ENCODE measurements around the gene MTMR1. TPM values are rescaled to one million over a fixed set of nuclear protein-coding genes. Genes with fewer than 3 reads are reported as not detected.

Gene MTMR1
- total and polyA plus RNA-seq, 9 donors = 7.9 to 22.7 (median 18.1) TPM

- H3K27ac ChIP-seq = no peak overlapping the region
- intact Hi-C loops (cut with DNase I) = no loop called here
- no peaks in the 10 kb centered on the region for H3K36me3 ChIP-seq
- no peak for TF ChIP-seq EP300 (IDR thresholded peaks at IDR 0.05)
- no peak for TF ChIP-seq POLR2A (IDR thresholded peaks at IDR 0.05)
- TF ChIP-seq CTCF (IDR thresholded peaks at IDR 0.05) = no peak
- no peaks in the 10 kb centered on the region for H3K9me3 ChIP-seq
- no peak overlapping the region for H3K4me3 ChIP-seq
- DNase-seq = no peak
- 57 to 58% (median 58%) methylated on average over 3 of the region's 3 CpGs for WGBS, 3 donors
- no peaks in the 10 kb centered on the region for H3K27me3 ChIP-seq
- H3K4me1 ChIP-seq (ENCODE audit: insufficient read depth) = no peaks in the 10 kb centered on the region
Observed at GRCh38 chrX:150731795-150732194, 38.6 kb downstream of the MTMR1 start.

GRCh38 chrX:150736475-150736874 is 43.3 kb downstream of the MTMR1 start:
- no peak for DNase-seq
- H3K9me3 ChIP-seq = no peaks in the 10 kb centered on the region
- H3K4me1 ChIP-seq (ENCODE audit: insufficient read depth) = no peaks in the 10 kb centered on the region
- H3K27ac ChIP-seq = no peak overlapping the region
- TF ChIP-seq POLR2A (IDR thresholded peaks at IDR 0.05) = no peak
- TF ChIP-seq EP300 (IDR thresholded peaks at IDR 0.05) = no peak
- TF ChIP-seq CTCF (IDR thresholded peaks at IDR 0.05) = no peak
- WGBS, 3 donors = 79 to 87% (median 84%) methylated on average over 9 of the region's 9 CpGs
- H3K36me3 ChIP-seq = no peaks in the 10 kb centered on the region
- no peaks in the 10 kb centered on the region for H3K27me3 ChIP-seq
- no peak overlapping the region for H3K4me3 ChIP-seq
- intact Hi-C loops (cut with DNase I) = no loop called here

GRCh38 chrX:150752124-150752523 is 58.9 kb downstream of the MTMR1 start:
- no peaks in the 10 kb centered on the region for H3K4me1 ChIP-seq (ENCODE audit: insufficient read depth)
- no peaks in the 10 kb centered on the region for H3K36me3 ChIP-seq
- WGBS, 3 donors = 58 to 66% (median 63%) methylated on average over 3 of the region's 3 CpGs
- TF ChIP-seq EP300 (IDR thresholded peaks at IDR 0.05) (no peak), CTCF (IDR thresholded peaks at IDR 0.05) (no peak)
- H3K27ac ChIP-seq = no peak overlapping the region
- H3K4me3 ChIP-seq = no peak overlapping the region
- intact Hi-C loops (cut with DNase I) = no loop called here
- no peaks in the 10 kb centered on the region for H3K9me3 ChIP-seq
- DNase-seq = no peak
- no peaks in the 10 kb centered on the region for H3K27me3 ChIP-seq

GRCh38 chrX:150753357-150753756 is 60.2 kb downstream of the MTMR1 start:
- H3K9me3 ChIP-seq = no peaks in the 10 kb centered on the region
- WGBS, 3 donors = 66 to 75% (median 68%) methylated on average over 4 of the region's 4 CpGs
- intact Hi-C loops (cut with DNase I) = no loop called here

More at GRCh38 chrX:150753357-150753756, 60.2 kb downstream of the MTMR1 start:
- no peak for DNase-seq
- H3K27ac ChIP-seq = no peak overlapping the region
- H3K4me1 ChIP-seq (ENCODE audit: insufficient read depth) = no peaks in the 10 kb centered on the region
- H3K27me3 ChIP-seq = no peaks in the 10 kb centered on the region
- no peaks in the 10 kb centered on the region for H3K36me3 ChIP-seq
- TF ChIP-seq EP300 (IDR thresholded peaks at IDR 0.05) (no peak), POLR2A (IDR thresholded peaks at IDR 0.05) (no peak), CTCF (IDR thresholded peaks at IDR 0.05) (no peak)
- no peak overlapping the region for H3K4me3 ChIP-seq

All from ovary (tissue), 9 donors.